ENCODE data around the gene C19orf81.

Gene C19orf81

GRCh38 chr19:50708179-50708879 lies 59.1 kb downstream of the C19orf81 start:
- H3K27ac ChIP-seq (ENCODE audit: low read length) = no peak overlapping the region
- no peaks in the 10 kb centered on the region for H3K9me3 ChIP-seq (ENCODE audit: control insufficient read depth, low read depth, low read length)
- H3K4me1 ChIP-seq (ENCODE audit: control insufficient read depth, low read depth, low read length) = no peaks in the 10 kb centered on the region
- H3K27me3 ChIP-seq (ENCODE audit: control insufficient read depth, insufficient read depth, low read length) = no peaks in the 10 kb centered on the region
- no peak overlapping the region for H3K4me3 ChIP-seq (ENCODE audit: low read length)
- no peak overlapping the region for H3K9ac ChIP-seq (ENCODE audit: low read length)
- no peaks in the 10 kb centered on the region for H3K36me3 ChIP-seq (ENCODE audit: control insufficient read depth, low read depth, low read length)
